HG03520 (cell line): ENCODE measurements around the gene DCP2.
"Not testable (repeated sequence)": the region's sequence is repeated elsewhere in the genome, so short reads cannot be mapped to it uniquely, and the experiment has no call there.

Source experiments
- ATAC-seq: cut with Tn5 transposase; IDR thresholded peaks from one replicate; pipeline ENCODE4 v1.9.1; 2021; ENCODE audit warnings: mild to moderate bottlenecking, moderate library complexity; ENCODE audit not compliant: unreplicated experiment

Gene DCP2

DNA sequence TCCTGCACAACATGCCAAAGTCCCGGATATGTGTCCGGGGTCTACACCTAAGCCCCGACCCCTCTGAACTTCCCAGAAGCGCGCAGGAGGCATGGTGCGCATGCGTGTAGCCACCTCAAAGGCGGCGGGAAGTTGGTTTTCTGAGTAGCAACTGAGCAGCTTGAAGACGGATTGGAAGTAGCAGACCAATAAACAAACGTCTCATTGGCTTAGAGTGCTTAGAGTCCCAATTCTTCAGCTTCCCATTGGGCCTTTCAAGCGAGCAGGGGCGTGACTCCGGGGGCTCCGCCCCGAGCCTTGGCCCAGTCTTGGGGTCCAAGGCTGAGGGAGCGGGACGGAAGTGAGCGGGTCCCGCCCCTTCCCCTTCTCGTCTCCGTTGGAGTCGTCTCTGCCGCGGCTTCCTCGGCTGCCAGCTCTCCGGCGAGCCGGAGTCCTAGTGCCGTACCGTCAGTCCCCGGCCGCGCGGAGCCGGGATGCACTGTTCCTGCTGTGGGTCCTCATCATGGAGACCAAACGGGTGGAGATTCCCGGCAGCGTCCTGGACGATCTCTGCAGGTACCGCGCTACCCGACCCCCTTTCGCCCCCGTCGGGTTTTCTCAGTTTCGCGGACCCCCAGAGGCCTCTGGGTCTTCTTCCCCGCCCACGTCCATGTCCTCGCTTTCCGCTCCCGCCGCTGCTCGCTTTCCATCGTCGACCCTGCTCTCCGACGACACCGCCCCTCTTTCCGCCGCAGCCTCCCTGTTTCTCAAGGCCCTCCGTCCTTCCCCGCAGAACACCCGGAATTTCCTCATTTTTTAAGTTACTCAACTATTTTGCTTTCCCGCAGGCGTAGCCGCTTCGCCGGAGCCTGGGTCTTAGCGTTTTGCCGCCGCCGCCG lies at the start of gene DCP2:
DCP2 (plus strand) TSS at position 367 of the 878 bp plus-strand sequence; CDS start at position 503, 136 bp downstream.
- peak; percentile 98 for ATAC-seq

DNA sequence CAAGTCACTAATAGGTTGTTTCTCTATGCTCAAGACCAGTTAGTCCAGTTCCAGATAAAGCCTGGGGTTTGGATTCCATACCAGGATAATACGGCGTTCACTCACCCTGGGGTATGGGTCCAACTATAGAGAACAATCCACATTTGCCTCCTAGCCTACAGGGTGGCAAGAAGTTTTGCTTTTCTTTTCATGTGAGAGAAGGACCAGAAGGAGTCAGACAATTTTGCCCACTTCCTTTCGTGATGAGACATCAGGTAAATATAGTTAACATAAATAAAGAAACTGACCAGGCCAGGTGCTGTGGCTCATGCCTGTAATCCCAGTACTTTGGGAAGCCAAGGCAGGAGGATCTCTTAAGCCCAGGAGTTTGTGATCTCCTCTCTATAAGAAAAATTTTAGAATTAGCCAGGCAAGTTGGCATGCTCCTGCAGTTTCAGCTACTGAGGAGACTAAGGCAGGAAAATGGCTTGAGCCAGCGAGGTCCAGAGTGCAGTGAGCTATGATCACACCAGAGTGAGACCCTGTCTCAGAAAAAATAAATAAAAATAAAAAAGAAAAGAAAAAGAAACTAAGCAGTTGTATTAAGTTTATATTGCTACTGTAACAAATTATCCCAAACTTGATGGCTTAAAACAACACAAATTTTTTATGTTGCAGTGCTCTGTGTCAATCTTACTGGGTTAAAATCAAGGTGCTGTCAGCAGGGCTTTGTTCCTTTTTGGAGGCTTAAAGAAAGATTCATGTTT lies 47.1 kb upstream of the DCP2 start:
- peak; percentile 65 for ATAC-seq

DNA sequence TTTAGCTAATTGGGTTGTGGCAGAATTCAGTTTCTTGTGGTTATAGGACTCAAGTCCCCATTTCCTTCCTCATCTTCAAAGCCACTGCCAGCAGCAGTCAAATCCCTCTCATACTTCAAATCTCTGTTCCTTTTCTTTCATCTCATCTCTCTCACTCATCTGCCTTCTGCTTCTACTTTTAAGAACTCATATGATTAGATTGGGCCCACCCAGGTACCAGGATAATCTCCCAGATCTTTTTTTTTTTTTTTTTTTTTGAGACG lies 46.6 kb upstream of the DCP2 start:
- ATAC-seq: peak; percentile 46

DNA sequence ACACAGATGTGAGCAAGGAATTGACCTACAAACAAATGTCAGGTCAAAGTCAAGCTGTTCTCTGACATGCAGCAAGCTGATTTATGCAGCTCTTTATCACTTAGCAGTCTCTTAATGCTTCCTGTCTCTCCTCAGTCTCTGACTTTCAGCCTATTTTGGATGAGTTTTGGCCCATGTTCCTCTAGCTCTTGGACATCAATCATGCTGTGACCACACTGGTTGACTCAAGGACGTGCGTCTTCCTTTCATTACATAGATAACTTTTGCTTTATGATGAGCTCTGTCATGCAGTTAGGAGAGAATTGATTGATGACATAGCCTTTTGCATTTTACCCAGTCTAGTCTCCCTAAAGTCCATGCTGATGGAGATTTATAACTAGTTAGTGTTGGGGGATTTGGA lies 45.1 kb upstream of the DCP2 start:
- no peak for ATAC-seq

DNA sequence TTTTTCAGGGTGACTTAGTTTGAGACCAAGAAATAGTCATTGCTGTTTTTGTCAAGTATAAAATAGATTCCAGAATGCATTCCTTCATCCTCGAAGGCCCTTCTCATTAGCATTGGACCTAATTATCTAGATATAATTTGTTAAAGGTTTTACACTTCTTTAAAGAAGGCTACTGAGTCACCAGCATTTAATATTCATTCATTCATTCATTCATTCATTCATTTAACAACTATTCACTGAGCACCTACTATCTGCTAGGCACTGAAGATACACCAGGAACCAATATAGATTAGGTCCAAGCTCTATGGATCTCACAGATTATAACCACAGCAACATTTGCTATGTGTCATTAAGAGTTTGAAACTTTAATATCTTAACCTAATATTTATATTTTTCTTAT lies 43.5 kb upstream of the DCP2 start:
- ATAC-seq: no peak

DNA sequence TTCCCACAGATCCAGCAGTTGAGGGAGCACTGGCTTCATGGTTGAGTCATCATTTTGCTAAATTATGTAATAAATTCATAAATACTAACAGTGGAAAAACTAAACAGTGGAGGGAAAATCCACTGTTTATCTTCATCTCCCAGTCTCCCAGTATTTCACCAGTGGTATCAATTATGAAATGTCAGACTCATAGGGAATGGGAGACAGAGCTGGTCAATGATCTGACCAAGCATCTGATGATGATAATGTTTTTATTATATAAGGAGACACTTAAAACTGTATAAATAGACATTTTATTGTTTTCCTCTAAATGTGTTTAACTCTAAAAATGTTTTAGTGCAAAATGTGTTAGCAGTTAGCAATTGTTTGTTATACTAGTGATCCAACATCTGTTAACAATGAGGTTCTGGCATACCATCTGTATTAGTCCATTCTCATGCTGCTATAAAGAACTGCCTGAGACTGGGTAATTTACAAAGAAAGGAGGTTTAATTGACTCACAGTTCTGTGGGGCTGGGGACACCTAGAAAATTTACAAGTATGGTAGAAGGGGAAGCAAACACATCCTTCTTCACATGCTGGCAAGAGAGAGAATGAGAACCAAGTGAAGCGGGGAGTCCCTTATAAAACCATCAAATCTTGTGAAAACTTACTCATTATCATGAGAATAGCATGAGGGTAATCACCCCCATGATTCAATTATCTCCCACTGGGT lies 42.8 kb upstream of the DCP2 start:
- ATAC-seq: no peak

DNA sequence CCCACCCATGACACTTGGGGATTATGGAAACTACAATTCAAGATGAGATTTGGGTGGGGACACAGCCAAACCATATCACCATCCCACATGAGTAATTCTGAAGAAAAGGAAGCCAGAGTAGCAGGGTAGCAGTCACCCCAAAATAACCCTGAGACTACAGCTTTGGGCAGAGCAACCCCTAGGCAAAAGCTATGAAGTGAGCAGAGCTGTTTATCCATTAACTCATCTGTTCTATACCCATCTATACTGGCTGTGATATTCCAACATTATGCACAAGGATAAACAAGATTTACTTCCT lies 42.3 kb upstream of the DCP2 start:
- no peak for ATAC-seq

DNA sequence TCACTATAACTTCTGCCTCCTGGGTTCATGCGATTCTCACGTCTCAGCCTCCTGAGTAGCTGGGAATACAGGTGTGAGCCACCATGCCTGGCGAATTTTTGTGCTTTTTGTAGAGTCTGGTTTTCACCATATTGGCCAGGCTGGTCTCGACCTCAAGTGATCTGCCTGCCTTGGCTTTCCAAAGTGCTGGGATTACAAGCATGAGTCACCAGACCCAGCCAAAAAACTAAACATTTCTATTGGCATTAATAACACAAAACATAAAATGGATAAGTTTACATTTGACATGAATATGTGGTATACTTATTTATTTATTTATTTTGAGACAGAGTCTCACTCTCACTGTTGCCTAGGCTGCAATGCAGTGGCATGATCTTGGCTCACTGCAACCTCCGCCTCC lies 40.9 kb upstream of the DCP2 start:
- ATAC-seq: no peak

DNA sequence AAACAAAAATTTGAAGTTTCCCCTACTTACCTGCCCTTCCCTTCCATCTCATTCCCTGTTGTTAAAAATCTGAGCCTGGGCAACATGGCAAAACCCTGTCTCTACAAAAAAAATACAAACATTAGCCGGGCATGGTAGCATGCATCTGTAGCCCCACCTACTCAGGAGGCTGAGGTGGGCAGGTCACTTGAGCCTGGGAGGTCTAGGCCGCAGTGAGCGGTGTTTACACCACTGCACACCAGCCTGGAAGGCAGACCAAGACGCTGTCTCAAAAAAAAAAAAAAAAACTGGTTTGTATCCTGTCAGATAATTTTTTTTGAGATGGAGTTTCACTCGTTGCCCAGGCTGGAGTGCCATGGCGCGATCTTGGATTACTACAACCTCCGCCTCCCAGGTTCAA lies 38.3 kb upstream of the DCP2 start:
- ATAC-seq: no peak

DNA sequence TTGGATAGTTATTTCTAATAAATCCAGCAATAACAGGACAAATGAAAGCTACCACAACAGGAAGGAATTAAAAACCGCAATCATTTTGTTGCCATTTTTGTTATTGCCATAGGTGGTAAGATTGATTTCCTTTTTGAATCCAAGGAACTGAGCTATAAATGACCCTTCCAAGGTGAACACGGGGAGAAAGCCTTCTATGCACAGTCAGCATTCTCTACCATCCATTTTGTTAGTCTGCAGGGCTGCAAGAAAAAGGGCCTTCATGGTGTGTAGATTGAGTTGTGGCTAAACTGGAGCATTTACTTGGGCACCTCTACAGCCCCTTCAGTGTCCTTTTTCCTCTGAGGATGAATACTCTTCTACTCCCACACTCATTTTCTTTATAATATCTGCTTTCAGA lies 35.9 kb upstream of the DCP2 start:
- no peak for ATAC-seq

DNA sequence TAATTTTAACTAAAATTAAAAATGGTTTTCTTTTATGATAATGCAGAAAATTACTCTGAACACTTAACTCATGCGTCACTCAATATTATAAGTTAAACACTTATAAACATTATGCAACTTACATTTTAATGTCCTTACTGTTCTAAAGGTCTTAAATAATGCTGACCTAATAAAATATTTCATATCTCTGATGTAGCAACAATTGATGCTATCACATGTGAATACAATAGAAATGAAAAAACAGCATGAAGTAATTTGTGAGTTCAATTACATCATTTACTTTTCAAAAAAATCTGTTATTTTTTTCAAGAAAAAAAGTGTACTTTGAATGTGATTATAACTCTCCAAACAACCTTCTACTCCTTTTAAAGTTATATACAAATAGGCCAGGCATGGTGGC lies 28.1 kb upstream of the DCP2 start:
- ATAC-seq: no peak

DNA sequence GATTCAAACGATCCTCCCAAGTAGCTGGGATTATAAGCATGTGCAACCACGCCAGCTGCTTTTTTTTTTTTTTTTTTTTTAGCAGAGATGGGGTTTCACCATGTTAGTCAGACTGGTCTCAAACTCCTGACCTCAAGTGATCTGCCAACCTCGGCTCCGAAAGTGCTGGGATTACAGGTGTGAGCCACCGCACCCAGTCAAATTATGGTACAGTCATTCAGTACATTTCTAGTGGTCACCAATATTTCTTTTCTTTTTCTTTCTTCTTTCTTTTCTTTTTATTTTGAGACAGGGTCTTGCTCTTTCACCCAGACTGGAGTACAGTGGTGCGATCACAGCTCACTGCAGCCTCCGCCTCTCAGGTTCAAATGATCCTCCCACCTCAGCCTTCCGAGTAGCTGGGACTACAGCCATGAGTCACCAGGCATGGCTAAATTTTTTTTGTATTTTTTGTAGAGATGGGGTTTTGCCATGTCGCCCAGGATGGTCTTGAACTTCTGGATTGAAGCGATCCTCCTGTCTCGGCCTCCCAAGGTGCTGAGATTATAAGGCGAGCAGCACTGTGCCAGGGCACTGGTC lies 25.4 kb upstream of the DCP2 start:
- peak; percentile 96 for ATAC-seq

DNA sequence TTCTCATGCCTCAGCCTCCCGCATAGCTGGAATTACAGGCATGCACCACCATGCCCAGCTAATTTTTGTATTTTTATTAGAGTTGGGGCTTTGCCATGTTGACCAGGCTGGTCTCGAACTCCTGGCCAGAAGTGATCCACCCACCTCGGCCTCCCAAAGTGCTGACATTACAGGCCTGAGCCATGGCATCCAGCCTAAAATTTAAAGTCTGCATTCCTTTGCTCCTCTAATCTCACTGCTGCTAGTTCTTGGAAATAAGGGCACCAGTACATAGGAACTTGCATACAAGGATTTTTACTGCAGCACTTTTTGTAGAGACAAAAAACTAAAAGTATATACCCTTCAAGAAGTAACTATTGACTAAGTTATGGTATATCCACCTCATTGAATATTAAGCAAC lies 20.0 kb upstream of the DCP2 start:
- ATAC-seq: no peak

DNA sequence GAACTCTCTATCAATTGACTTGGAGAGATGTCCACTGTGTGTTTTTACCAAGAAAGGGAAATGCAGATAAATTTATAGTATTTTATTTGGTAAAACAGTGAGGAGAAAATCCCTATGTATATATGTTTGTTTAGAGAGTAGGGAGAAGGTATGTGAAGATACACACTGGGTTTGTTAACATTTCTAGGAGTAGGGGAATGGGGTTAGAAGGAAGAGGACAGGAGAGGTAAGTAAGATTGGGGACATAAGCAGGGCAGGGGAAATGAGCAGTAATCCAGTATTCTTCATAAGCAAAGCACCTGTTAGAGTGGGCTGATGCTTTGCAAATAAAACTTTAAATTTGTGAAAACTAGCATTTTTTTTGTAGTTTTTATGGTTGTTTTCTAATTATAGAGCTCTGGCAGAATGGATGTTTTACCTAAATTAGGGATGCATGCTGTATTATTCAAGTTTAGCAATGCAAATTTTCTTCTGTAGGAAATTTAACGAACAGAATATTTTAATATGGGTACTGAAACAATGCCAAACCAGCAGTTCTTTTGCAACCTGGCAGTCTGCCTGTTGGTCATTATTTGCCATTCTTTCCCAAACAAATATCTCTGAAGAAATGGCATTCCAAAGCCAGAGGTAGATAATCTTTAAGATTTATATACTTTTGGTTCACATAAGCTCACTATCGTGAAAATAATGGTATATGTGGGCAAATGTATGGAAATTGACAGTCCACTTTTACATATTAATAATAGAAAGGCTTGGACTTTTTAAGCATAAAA lies 19.4 kb upstream of the DCP2 start:
- ATAC-seq: no peak

DNA sequence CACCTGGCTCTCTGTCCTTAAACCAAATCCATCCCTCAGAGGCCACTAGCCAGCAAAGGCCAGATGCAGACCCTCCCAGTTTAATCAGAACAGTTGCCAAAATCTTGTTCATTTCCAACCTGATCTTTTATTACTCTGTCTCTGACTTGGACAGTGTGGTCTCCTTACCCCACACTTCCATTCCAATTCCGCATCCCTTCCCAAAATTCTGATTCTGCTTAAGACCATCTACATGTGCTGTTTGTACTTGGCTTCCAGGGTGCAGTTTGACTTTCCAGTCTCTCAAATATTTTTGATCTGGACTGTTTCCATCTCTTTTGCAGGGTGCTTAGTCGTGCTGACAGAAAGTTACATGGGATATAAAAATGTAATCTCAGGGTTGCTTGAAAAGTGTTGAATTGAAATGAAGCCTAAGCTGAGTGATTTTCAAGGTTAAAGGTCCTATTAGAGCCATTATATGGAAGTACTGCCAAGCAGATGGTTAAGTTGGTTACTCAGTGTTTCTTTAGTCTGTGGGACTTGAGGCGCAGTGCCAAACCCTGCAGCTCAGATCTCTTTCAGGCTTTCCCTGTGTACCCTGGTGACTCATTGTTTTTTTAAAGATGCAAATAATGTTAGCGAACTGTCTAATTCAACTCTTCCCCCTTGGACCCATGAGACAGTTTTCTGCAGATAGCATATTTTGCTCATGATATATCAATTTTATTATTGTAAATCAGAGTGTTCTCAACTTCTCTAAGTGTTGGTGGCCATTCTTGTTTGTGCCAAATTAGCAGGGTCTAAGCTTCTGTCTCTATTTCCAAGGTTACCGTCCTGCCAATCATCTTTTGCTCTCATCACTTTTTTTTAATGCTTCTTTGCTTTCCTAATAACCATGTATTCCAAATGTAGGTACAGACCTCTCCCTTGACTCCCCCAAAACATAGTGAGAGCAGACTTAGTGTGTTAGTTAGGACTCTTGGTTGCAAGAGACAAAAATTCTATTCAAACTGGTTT lies 18.2 kb upstream of the DCP2 start:
- peak; percentile 61 for ATAC-seq

DNA sequence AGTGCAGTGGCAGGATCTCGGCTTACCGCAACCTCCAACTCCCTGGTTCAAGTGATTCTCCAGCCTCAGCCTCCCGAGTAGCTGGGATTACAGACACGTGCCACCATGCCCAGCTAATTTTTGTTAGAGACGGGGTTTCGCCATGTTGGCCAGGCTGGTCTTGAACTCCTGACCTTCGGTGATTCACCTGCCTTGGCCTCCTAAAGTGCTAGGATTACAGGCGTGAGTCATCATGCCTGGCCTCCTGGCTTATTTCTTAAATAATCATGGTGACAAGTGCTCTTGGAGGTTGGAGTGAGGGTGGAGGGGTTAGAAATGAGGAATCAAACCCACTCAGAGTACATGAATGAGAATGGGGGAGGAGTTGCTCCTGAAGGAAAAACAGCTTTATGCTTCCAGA lies 16.7 kb upstream of the DCP2 start:
- not testable (repeated sequence) for ATAC-seq

DNA sequence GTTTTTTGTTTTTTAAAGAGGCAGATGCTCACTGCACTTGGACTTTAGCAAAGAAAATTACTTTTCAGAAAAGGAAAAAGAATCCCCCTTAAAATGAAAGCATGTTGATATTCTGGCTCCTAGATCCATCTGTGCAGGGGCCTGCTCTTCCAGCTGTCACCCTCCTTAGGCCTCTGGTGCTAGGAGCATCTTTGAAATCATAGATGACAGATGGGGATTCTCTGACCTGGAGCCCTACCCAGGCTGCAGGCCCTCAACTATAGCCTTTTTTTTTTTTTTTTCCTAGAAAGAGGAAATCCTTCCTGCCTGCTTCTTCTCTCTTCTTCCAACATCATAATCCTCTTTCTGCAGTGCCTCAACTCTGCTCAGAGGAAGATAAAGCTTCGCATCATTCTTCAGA lies 16.3 kb upstream of the DCP2 start:
- ATAC-seq: no peak

DNA sequence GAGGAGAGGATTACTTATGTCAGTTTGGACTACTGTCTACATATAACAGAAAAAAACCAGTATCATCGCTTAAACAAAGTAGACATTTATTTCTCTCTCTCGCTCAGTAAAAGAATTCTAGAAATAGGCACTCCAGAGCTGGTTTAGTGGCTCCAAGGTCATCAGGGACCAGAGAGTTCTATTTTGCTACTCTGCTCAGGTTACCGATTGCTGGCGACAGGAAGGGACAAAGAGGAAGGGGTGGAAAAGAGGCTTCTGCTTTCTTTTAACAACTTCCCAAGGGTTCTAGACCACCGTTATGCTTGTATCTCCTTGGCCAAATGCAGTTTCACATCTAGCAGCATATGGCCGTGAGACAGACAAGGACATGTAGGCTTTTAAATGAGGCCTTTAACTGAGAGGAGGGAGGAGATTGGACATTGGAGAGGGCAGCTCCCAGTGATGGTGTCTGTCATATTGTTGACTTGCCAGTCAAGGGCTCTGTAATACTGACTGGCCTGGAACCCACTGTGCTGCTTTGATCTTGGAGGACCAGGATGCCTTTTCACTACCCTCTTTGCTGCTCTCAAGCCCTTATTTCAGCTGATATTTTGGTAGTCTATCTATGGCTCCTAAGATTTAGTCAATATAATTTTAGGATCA lies 15.6 kb upstream of the DCP2 start:
- no peak for ATAC-seq

DNA sequence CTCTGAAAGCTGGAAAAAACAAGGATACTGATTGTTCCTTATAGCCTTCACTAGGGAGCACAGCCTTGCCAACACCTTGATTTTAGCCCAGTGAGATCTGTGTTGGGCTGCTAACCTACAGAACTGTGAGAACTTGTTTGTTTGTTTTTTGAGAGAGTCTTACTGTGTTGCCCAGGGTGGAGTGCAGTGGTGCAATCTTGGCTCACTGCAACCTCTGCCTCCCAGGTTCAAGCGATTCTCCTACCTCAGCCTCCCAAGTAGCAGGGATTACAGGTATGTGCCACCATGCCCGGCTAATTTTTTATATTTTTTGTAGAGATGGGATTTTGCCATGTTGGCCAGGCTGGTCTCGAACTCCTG lies 13.2 kb upstream of the DCP2 start:
- ATAC-seq: not testable (repeated sequence)
